IMR-90 (cell line): ENCODE data around the gene PHACTR3. TPM values are rescaled to one million over a fixed set of nuclear protein-coding genes. Genes with fewer than 3 reads are reported as not detected.

Source experiments
- ATAC-seq: fragments of 200-7000 bp; cut with Tn5 transposase; 2 replicates; pipeline ENCODE4 v1.9.1; 2020; ENCODE audit warnings: low read depth, mild to moderate bottlenecking, moderate library complexity
- BruUV-seq: library from RNA; stranded (reverse); fragments of 400-500 nt; replicated peaks from 2 replicates; lab custom pipeline; 2021; lab: Mats Ljungman, UMichigan
- CTCF ChIA-PET: fragments of 300-600 bp; formaldehyde crosslinking; extraction: SDS; loops from one replicate; lab custom pipeline; 2021; ENCODE audit warnings: antibody characterized with exemption; lab: Yijun Ruan, JAX
- POLR2A ChIA-PET: fragments of 300-600 bp; sonication (Branson Sonifier 250); formaldehyde crosslinking; loops from one replicate; lab custom pipeline; 2022; ENCODE audit warnings: antibody characterized with exemption; ENCODE audit not compliant: unreplicated experiment; lab: Charles Lee
- DNase-seq: peaks from one replicate; pipeline ENCODE4 v3.0.0; 2013
- H2AFZ ChIP-seq: replicated peaks from 2 replicates; pipeline ENCODE3; 2013; ENCODE audit warnings: low read length, mild to moderate bottlenecking; ENCODE audit not compliant: poor library complexity
- H2AK5ac ChIP-seq: 2 replicates; pipeline ENCODE4 v1.6.1; 2013; ENCODE audit warnings: low read depth, low read length, inconsistent platforms
- H2AK9ac ChIP-seq: replicated peaks from 2 replicates; pipeline ENCODE3; 2013; ENCODE audit warnings: mild to moderate bottlenecking, low read depth, low read length, moderate library complexity; ENCODE audit not compliant: poor library complexity
- H2BK120ac ChIP-seq: 2 replicates; pipeline ENCODE4 v1.6.1; 2013; ENCODE audit warnings: low read depth, low read length, inconsistent platforms
- H2BK15ac ChIP-seq: 3 replicates; pipeline ENCODE4 v1.6.1; 2013; ENCODE audit warnings: low read depth, low read length, inconsistent platforms
- H2BK20ac ChIP-seq: 2 replicates; pipeline ENCODE4 v1.6.1; 2013; ENCODE audit warnings: low read depth, mild to moderate bottlenecking, inconsistent platforms, low read length, moderate library complexity
- H2BK5ac ChIP-seq: 2 replicates; pipeline ENCODE4 v1.6.1; 2013; ENCODE audit warnings: mild to moderate bottlenecking, low read depth, low read length, inconsistent platforms; ENCODE audit not compliant: poor library complexity, severe bottlenecking
- H3K14ac ChIP-seq: replicated peaks from 2 replicates; pipeline ENCODE4 v1.6.1; 2013; ENCODE audit warnings: low read depth, low read length, inconsistent platforms
- H3K18ac ChIP-seq: 2 replicates; pipeline ENCODE4 v1.6.1; 2013; ENCODE audit warnings: low read depth, low read length, control low read depth
- H3K23ac ChIP-seq: 2 replicates; pipeline ENCODE4 v1.6.1; 2013; ENCODE audit warnings: low read depth, low read length, inconsistent platforms
- H3K27ac ChIP-seq: 2 replicates; pipeline ENCODE4 v1.5.1; 2013; ENCODE audit warnings: mild to moderate bottlenecking, control low read depth, low read length; ENCODE audit not compliant: insufficient read depth
- H3K27me3 ChIP-seq: 2 replicates; pipeline ENCODE4 v1.6.1; 2013; ENCODE audit warnings: low read length; ENCODE audit not compliant: control insufficient read depth, insufficient read depth
- H3K36me3 ChIP-seq: 2 replicates; pipeline ENCODE4 v1.6.1; 2013; ENCODE audit warnings: low read length, mixed read lengths; ENCODE audit not compliant: control insufficient read depth, insufficient read depth
- H3K4ac ChIP-seq: 2 replicates; pipeline ENCODE4 v1.6.1; 2013; ENCODE audit warnings: low read depth, low read length, inconsistent platforms
- H3K4me1 ChIP-seq: 2 replicates; pipeline ENCODE4 v1.6.1; 2013; ENCODE audit warnings: low read length, mixed read lengths; ENCODE audit not compliant: control insufficient read depth, insufficient read depth
- H3K4me2 ChIP-seq: 2 replicates; pipeline ENCODE4 v1.6.1; 2013; ENCODE audit warnings: low read depth, mild to moderate bottlenecking, control low read depth, low read length, moderate library complexity
- H3K4me3 ChIP-seq: 2 replicates; pipeline ENCODE4 v1.5.1; 2013; ENCODE audit warnings: low read depth, mild to moderate bottlenecking, control low read depth, low read length, moderate library complexity; ENCODE audit not compliant: insufficient read depth
- H3K56ac ChIP-seq: 2 replicates; pipeline ENCODE4 v1.6.1; 2013; ENCODE audit warnings: low read length, inconsistent platforms; ENCODE audit not compliant: insufficient read depth; ENCODE audit errors: extremely low read depth
- H3K79me1 ChIP-seq, 2 experiments: 2 replicates each; pipeline ENCODE4 v1.6.1; 2013; ENCODE audit warnings: low read length in 2 of 2, inconsistent platforms in 1 of 2, low read depth in 1 of 2
- H3K9ac ChIP-seq: 2 replicates; pipeline ENCODE4 v1.6.1; 2013; ENCODE audit warnings: low read depth, low read length, control low read depth
- H3K9me1 ChIP-seq: 2 replicates; pipeline ENCODE4 v1.6.1; 2013; ENCODE audit warnings: low read length, inconsistent platforms; ENCODE audit not compliant: insufficient read depth
- H3K9me3 ChIP-seq: 2 replicates; pipeline ENCODE4 v1.6.1; 2013; ENCODE audit warnings: low read length; ENCODE audit not compliant: control insufficient read depth, insufficient read depth
- H4K20me1 ChIP-seq: 2 replicates; pipeline ENCODE4 v1.6.1; 2013; ENCODE audit warnings: low read length, inconsistent platforms; ENCODE audit not compliant: insufficient read depth
- H4K5ac ChIP-seq: 2 replicates; pipeline ENCODE4 v1.6.1; 2013; ENCODE audit warnings: mild to moderate bottlenecking, low read depth, low read length, control low read depth
- H4K8ac ChIP-seq, 2 experiments: 2 replicates each; pipeline ENCODE4 v1.6.1; 2013; ENCODE audit warnings: low read depth in 2 of 2, low read length in 2 of 2, control low read depth in 1 of 2, inconsistent platforms in 1 of 2
- H4K91ac ChIP-seq: 2 replicates; pipeline ENCODE4 v1.6.1; 2013; ENCODE audit warnings: low read depth, low read length, inconsistent platforms; ENCODE audit not compliant: insufficient read depth
- CHD1 ChIP-seq: IDR thresholded peaks from 2 replicates; pipeline ENCODE4 v1.6.1; 2012; ENCODE audit warnings: low read depth, low read length, improper control_type of control experiment
- RAD21 ChIP-seq: IDR thresholded peaks from 2 replicates; pipeline ENCODE4 v1.6.1; 2012; ENCODE audit warnings: low read length, improper control_type of control experiment
- WGBS, 2 experiments: methylation state at CpG; one replicate each; pipeline versions ENCODE4 v1.1.5 to v1.1.7; 2013; ENCODE audit warnings: missing lambda C conversion rate in 2 of 2; ENCODE audit not compliant: insufficient read length in 1 of 2; ENCODE audit errors: extremely low coverage in 2 of 2; 5-methylcytosine and 5-hydroxymethylcytosine counted together
- dilution Hi-C: fragments of 300-500 bp; cut with HindIII; formaldehyde crosslinking; loops from one replicate; pipeline ENCODE4 v1.14.3; 2018; ENCODE audit warnings: low sequenced_read_pairs; ENCODE audit not compliant: unreplicated experiment
- in situ Hi-C: fragments of 300-500 bp; cut with MboI; formaldehyde crosslinking; loops from 3 replicates; pipeline ENCODE4 v1.14.3; 2019; ENCODE audit warnings: low sequenced_read_pairs, inconsistent platforms, mixed read lengths
- intact Hi-C: fragments of 100-400 bp; cut with micrococcal nuclease; formaldehyde crosslinking; loops from 2 replicates; pipeline ENCODE4 v1.10.0; 2022
- polyA plus RNA-seq, 3 experiments: library from polyadenylated mRNA; depleted of rRNA; stranded (reverse); fragments of >200 nt; gene quantifications; 2 replicates each; pipeline ENCODE4 v1.2.3, GENCODE V29; 2012; ENCODE audit warnings: low replicate concordance in 1 of 3
- total RNA-seq: library from RNA; depleted of rRNA; stranded (reverse); fragments of >200 nt; gene quantifications from 2 replicates; pipeline ENCODE4 v1.2.3, GENCODE V29; 2012
- TF ChIP-seq, protein P1 (sequence below): fragments of 150-350 bp; IDR thresholded peaks from 2 replicates; pipeline ENCODE4 v1.6.1; 2016; ENCODE audit warnings: low read depth, mild to moderate bottlenecking, low read length, moderate library complexity, borderline replicate concordance
- TF ChIP-seq, protein P2 (sequence below): conservative IDR thresholded peaks from 2 replicates; pipeline ENCODE4 v1.5.1; 2012; ENCODE audit warnings: mild to moderate bottlenecking, low read depth, low read length, improper control_type of control experiment

Gene PHACTR3
- total and polyA plus RNA-seq, 2 of the 4 experiments (the other 2 are of a cell fraction), result not detected

DNA sequence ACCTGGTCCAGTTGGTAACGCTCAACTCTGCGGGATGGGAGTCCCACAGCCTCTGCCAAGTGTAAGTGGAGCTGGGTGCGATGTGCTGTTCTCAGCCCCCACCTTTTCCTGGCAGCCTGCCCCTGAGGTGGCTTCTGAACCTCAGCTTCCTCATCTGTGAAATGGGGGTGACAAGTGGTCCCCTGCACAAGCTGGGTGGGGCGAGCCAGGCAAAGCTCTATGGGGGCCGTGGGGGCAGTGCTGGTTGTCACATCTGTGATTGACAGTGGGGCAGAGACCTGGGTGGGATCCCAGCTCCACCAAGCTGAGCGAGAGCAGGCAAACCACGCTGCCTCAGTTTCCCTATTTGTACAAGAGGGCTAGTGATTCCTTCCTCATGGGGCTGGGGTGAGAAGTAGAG, 166.5 kb downstream of the PHACTR3 start:
- Histone ChIP-seq H3K4me3 (no peak overlapping the region), H3K36me3 (no peaks in the 10 kb centered on the region), H3K18ac (no peak overlapping the region), H2BK20ac (no peak overlapping the region), H2AK9ac (no peak overlapping the region), H2AFZ (no peak overlapping the region), H3K4me2 (no peak overlapping the region), H4K5ac (no peak overlapping the region), H4K8ac (no peak overlapping the region), H3K4ac (no peak overlapping the region), H3K9me3 (peaks cover 11% of the 10 kb centered on the region; the same call in 1 of the 2 replicates), H2AK5ac (no peak overlapping the region), H3K9ac (no peak overlapping the region), H2BK120ac (no peak overlapping the region), H3K79me1 (no peaks in the 10 kb centered on the region), H4K91ac (no peak overlapping the region), H2BK5ac (no peak overlapping the region), H3K4me1 (no peaks in the 10 kb centered on the region), H3K9me1 (no peaks in the 10 kb centered on the region), H3K27me3 (no peaks in the 10 kb centered on the region), H2BK15ac (no peak overlapping the region), H4K20me1 (no peaks in the 10 kb centered on the region), H3K27ac (no peak overlapping the region), H3K14ac (no peak overlapping the region), H3K23ac (no peak overlapping the region), H3K56ac (no peak overlapping the region)
- WGBS, 2 experiments, result 20% methylated on average over 2 of the region's 7 CpGs; no CpG with 5 or more reads in 1 of the 2 experiments
- ChIA-PET CTCF (no interaction called here), POLR2A (no interaction called here)
- no peak for DNase-seq
- no peak for ATAC-seq
- BruUV-seq, result no TSS peak
- TF ChIP-seq RAD21, result no peak
- TF ChIP-seq CHD1, result no peak
- TF ChIP-seq, protein P1, sequence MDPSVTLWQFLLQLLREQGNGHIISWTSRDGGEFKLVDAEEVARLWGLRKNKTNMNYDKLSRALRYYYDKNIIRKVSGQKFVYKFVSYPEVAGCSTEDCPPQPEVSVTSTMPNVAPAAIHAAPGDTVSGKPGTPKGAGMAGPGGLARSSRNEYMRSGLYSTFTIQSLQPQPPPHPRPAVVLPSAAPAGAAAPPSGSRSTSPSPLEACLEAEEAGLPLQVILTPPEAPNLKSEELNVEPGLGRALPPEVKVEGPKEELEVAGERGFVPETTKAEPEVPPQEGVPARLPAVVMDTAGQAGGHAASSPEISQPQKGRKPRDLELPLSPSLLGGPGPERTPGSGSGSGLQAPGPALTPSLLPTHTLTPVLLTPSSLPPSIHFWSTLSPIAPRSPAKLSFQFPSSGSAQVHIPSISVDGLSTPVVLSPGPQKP, result no peak
- TF ChIP-seq, protein P2, sequence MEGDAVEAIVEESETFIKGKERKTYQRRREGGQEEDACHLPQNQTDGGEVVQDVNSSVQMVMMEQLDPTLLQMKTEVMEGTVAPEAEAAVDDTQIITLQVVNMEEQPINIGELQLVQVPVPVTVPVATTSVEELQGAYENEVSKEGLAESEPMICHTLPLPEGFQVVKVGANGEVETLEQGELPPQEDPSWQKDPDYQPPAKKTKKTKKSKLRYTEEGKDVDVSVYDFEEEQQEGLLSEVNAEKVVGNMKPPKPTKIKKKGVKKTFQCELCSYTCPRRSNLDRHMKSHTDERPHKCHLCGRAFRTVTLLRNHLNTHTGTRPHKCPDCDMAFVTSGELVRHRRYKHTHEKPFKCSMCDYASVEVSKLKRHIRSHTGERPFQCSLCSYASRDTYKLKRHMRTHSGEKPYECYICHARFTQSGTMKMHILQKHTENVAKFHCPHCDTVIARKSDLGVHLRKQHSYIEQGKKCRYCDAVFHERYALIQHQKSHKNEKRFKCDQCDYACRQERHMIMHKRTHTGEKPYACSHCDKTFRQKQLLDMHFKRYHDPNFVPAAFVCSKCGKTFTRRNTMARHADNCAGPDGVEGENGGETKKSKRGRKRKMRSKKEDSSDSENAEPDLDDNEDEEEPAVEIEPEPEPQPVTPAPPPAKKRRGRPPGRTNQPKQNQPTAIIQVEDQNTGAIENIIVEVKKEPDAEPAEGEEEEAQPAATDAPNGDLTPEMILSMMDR, result no peak
- intact Hi-C loops, result no loop called here
- dilution Hi-C loops, result no loop called here
- in situ Hi-C loops, result no loop called here
